ENCODE measurements around the gene MILR1.

DNA sequence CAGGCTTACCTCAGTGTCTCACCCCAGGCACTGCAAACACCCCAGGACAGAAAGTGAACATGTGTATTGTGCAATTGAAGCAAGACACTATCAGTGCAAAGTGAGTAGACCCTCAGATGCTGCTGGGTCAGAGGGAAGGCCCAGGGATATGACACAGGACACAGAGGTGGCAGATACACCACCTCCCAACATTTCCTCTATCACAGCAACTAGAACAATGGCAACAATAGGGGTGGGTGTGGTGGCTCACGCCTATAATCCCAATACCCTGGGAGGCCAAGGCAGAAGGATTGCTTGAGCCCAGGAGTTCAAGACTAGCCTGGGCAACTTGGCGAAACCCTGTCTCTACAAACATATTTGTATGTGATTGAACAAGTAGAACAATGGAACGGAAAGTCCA, 22.5 kb downstream of the MILR1 start:
- TF ChIP-seq REST (IDR thresholded peaks at IDR 0.05; ENCODE audit: insufficient read depth in 1 of 2, low read depth in 2 of 2, low read length in 2 of 2) (no peak), POLR2AphosphoS5 (IDR thresholded peaks at IDR 0.05; ENCODE audit: low read depth, low read length) (no peak)
